Measurements from ENCODE around the gene PTGES3.
A peak's percentile ranks its signal among the peaks of the same experiment; 100 is the strongest.

Gene PTGES3

GRCh38 chr12:56687223-56688128 is 608 bp downstream of the PTGES3 start:
- Histone ChIP-seq H3K27ac (ENCODE audit: extremely low read depth, low read depth, low read length) (peak overlapping the region; percentile 100), H3K4me3 (ENCODE audit: low read depth, low read length) (peak overlapping the region; percentile 59), H3K36me3 (ENCODE audit: control insufficient read depth in 2 of 2, insufficient read depth in 1 of 2, low read length in 2 of 2) (peaks cover 8 to 30% of the 10 kb centered on the region in 2 experiments; a peak in 2 of 3 replicates), H3K9me3 (ENCODE audit: control insufficient read depth, insufficient read depth, low read depth, low read length) (no peaks in the 10 kb centered on the region), H3K4me1 (ENCODE audit: control insufficient read depth, insufficient read depth, low read length) (peaks cover 7% of the 10 kb centered on the region; the same call in 1 of the 2 replicates)
- POLR2A ChIA-PET: interaction anchor here (0.6 to 4.5 kb wide), 20 partner anchors 8 to 577 kb away, joined by 3 to 63 read pairs (median 7); partner anchors contain the start of genes ATP5F1B, LRP1, NAB2 and NACA
- CTCF ChIA-PET: interaction anchor here (0.7 kb wide), 1 partner anchor 58 kb away, joined by 5 read pairs; no protein-coding TSS in a partner anchor
- TF ChIP-seq ZNF184 (tag by site-specific recombination; IDR thresholded peaks at IDR 0.05): no peak
- 0 out of 2 replicates have a peak, but pooled peaks have one; percentile 25 for TF ChIP-seq ZNF501 (tag by site-specific recombination; IDR thresholded peaks at IDR 0.05)
- peak; percentile 17 for TF ChIP-seq KLF16 (tag by site-specific recombination; IDR thresholded peaks at IDR 0.05)
- no peak for TF ChIP-seq ZNF626 (tag by site-specific recombination; IDR thresholded peaks at IDR 0.05)
- TF ChIP-seq ZBTB17 (tag by site-specific recombination; IDR thresholded peaks at IDR 0.05): no peak; the same call in 1 of the 2 replicates
- TF ChIP-seq ZNF585B (tag by site-specific recombination; IDR thresholded peaks at IDR 0.05): 0 out of 2 replicates have a peak, but pooled peaks have one; percentile 4
- peak; percentile 98 for TF ChIP-seq GLIS2 (tag by site-specific recombination; IDR thresholded peaks at IDR 0.05)
- TF ChIP-seq ZNF843 (tag by site-specific recombination; IDR thresholded peaks at IDR 0.05): peak; percentile 10; the same call in 1 of the 2 replicates
- TF ChIP-seq ZNF138 (tag by site-specific recombination; IDR thresholded peaks at IDR 0.05; ENCODE audit: borderline replicate concordance): no peak
- TF ChIP-seq ZNF600 (tag by site-specific recombination; IDR thresholded peaks at IDR 0.05): no peak
- TF ChIP-seq ZIC2 (tag by site-specific recombination; IDR thresholded peaks at IDR 0.05): peak; percentile 70
- TF ChIP-seq ZNF561 (tag by site-specific recombination; IDR thresholded peaks at IDR 0.05; ENCODE audit: borderline replicate concordance): peak; percentile 34; the same call in 1 of the 2 replicates
- TF ChIP-seq ZNF830 (tag by site-specific recombination; IDR thresholded peaks at IDR 0.05; ENCODE audit: low read depth): no peak
- TF ChIP-seq PATZ1 (tag by site-specific recombination; IDR thresholded peaks at IDR 0.05): peak; percentile 82
- no peak for TF ChIP-seq ZBTB7A (tag by site-specific recombination; IDR thresholded peaks at IDR 0.05; ENCODE audit: low read depth)
- TF ChIP-seq ZNF645 (tag by site-specific recombination; IDR thresholded peaks at IDR 0.05): peak; percentile 38; the same call in 1 of the 2 replicates
- 0 out of 2 replicates have a peak, but pooled peaks have one; percentile 15 for TF ChIP-seq ZNF324 (tag by site-specific recombination; IDR thresholded peaks at IDR 0.05)
- no peak for TF ChIP-seq ZNF174 (tag by site-specific recombination; IDR thresholded peaks at IDR 0.05)
- no peak for TF ChIP-seq HOXC10 (CRISPR knock-in tag; IDR thresholded peaks at IDR 0.05)
- no peak for TF ChIP-seq ZNF416 (tag by site-specific recombination; IDR thresholded peaks at IDR 0.05)
- TF ChIP-seq GLIS1 (tag by site-specific recombination; IDR thresholded peaks at IDR 0.05): peak; percentile 85
- no peak for TF ChIP-seq ZSCAN23 (tag by site-specific recombination; IDR thresholded peaks at IDR 0.05)
- TF ChIP-seq ZNF580 (tag by site-specific recombination; IDR thresholded peaks at IDR 0.05): 0 out of 2 replicates have a peak, but pooled peaks have one; percentile 22
- TF ChIP-seq ZBTB48 (tag by site-specific recombination; IDR thresholded peaks at IDR 0.05): peak; percentile 71
- peak; percentile 77 for TF ChIP-seq ZNF121 (tag by site-specific recombination; IDR thresholded peaks at IDR 0.05)
- TF ChIP-seq ZNF394 (tag by site-specific recombination; IDR thresholded peaks at IDR 0.05; ENCODE audit: borderline replicate concordance): 0 out of 2 replicates have a peak, but pooled peaks have one; percentile 6
- TF ChIP-seq ZBTB20 (tag by site-specific recombination; IDR thresholded peaks at IDR 0.05): no peak
- no peak for TF ChIP-seq ZNF175 (tag by site-specific recombination; IDR thresholded peaks at IDR 0.05)
- TF ChIP-seq ZNF132 (tag by site-specific recombination; IDR thresholded peaks at IDR 0.05; ENCODE audit: borderline replicate concordance): no peak
- TF ChIP-seq ZBTB10 (tag by site-specific recombination; IDR thresholded peaks at IDR 0.05): peak; percentile 77; the same call in 1 of the 2 replicates
- peak; percentile 86 for TF ChIP-seq ZNF335 (tag by site-specific recombination; conservative IDR thresholded peaks at IDR 0.05)
- no peak for TF ChIP-seq SCRT1 (tag by site-specific recombination; IDR thresholded peaks at IDR 0.05; ENCODE audit: borderline replicate concordance)
